Eye (tissue), 1 donor: ENCODE results near the gene MRM1.

Experiments used
- DNase-seq: peaks from one replicate; pipeline ENCODE4 v3.0.0-alpha.2; 2015

MRM1 gene

GRCh38 chr17:36601303-36602029 is at the start of gene MRM1:
MRM1 (plus strand) TSS chr17:36601583; CDS start chr17:36601811, 228 bp downstream.
- DNase-seq: peak; percentile 97

- no peak for DNase-seq
These were observed 47.9 kb upstream of the MRM1 start for GRCh38 chr17:36553459-36553858.

DNA sequence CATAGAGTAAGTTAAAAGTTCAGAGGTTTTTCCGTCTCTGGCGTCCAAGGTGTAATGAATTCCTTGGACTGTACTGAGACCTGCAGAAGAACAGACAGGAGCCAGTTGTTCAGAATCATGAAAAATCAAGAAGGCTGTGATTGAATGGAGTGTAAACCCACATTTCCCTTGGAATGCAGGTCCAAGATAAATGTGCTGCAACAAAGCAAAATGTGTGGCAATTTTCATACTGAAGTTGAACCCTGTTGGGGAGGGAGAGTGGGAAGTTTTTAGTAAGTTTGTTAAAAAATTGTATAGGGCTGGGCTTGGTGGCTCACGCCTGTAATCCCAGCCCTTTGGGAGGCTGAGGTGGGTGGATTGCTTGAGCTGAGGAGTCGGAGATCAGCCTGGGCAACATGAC is 35.3 kb upstream of the MRM1 start:
- no peak for DNase-seq

DNA sequence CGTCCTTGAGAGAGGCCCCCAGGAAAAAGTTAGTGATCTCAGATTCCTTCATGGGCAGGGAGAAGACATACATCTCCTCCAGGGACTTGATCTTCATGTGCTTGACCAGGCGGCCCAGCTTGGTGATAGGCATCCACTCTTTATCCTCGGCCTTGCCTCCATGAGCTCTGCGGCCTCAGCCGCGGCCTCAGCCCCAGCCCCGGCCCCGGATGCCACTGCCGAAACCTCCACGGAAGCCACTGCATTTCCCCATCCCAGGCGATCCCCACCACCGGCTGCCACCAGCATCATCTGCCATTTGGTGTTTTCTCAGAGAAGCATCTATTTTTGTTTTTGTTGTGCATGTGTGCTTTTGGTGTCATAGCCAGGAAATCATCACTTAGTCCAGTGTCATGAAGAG is 26.4 kb upstream of the MRM1 start:
- no peak for DNase-seq

DNA sequence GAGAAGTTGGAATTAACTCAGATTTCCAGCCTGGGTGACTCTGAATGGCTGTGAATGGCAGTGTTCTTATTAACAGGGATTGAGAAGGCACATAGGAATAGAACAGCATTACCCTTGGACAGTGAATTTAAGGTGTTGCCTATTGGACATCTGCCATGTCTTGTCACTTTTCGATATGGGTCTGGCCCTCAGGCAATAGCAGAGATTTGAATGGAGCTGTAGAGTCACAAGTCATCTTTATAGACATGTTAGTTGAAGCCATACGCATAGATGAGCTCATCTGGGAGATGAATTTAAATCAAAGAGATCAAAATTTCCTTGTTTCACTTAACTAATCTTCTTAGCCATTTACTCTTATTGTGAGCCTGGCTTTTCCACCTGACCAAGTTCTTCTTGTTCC is 24.6 kb upstream of the MRM1 start:
- no peak for DNase-seq

GRCh38 chr17:36578671-36579070 is 22.7 kb upstream of the MRM1 start:
- no peak for DNase-seq

- no peak for DNase-seq
These were observed 17.6 kb upstream of the MRM1 start for GRCh38 chr17:36583787-36584186.

GRCh38 chr17:36586138-36586537 is 15.2 kb upstream of the MRM1 start:
- no peak for DNase-seq

DNA sequence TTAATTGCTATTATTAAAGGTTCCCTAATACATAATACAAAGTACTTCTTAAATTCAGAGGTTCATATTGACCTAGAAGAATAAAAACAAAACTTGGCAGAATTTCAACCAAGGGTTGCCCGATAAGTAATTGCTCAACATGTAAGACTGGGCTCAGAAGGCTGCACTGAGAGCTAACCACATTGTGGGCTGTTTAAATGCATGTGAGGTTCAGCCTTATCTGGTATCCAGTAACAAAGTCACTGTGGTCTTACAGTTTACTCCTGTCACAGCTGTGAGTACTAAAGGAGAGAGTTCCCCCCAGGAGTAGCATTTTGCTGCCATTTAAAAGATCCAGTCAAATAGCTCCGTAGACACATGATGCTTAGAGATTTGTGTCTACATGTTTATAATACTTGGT is 11.3 kb upstream of the MRM1 start:
- no peak for DNase-seq

DNA sequence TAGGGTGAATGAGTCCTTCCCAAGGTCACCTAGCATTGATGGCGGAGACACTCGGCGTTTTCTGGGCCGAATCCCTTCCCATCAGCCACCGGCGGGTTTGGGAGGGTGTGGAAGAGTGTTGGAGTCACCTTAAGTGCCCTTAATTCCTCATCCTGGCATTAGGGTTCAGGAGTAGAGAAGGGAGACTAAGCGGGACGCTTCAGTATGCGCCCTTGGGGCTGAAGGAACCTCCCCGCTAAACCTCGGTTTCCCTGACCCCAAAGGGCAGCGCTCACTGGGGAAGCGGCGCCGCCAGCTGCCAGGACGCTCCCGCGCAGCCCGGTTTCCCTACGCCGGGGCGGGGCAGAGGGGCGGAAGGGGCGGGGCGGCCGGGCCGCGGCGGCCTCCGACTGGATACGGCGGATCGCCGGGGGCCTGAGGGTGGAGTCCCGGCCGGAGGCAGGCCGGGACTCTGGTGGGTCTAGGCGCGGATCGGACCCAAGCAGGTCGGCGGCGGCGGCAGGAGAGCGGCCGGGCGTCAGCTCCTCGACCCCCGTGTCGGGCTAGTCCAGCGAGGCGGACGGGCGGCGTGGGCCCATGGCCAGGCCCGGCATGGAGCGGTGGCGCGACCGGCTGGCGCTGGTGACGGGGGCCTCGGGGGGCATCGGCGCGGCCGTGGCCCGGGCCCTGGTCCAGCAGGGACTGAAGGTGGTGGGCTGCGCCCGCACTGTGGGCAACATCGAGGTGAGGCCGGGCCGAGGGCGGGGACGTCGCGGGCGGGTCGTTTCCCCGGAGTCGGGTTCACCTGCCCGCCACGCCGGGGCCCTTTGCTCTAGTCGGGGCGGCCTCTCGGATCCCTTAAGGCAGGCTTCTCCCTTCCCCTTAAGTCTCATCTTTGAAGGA is 9.7 kb upstream of the MRM1 start, which contains the start of gene DHRS11:
Gene DHRS11 (plus strand): TSS at position 446 of the 882 bp plus-strand sequence. CDS start 131 bp downstream, at position 577.
- peak; percentile 86 for DNase-seq

- DNase-seq: peak; percentile 62
These were observed 9.1 kb upstream of the MRM1 start for GRCh38 chr17:36592316-36592715.

GRCh38 chr17:36592716-36593321 is 8.6 kb upstream of the MRM1 start:
- DNase-seq: no peak

DNA sequence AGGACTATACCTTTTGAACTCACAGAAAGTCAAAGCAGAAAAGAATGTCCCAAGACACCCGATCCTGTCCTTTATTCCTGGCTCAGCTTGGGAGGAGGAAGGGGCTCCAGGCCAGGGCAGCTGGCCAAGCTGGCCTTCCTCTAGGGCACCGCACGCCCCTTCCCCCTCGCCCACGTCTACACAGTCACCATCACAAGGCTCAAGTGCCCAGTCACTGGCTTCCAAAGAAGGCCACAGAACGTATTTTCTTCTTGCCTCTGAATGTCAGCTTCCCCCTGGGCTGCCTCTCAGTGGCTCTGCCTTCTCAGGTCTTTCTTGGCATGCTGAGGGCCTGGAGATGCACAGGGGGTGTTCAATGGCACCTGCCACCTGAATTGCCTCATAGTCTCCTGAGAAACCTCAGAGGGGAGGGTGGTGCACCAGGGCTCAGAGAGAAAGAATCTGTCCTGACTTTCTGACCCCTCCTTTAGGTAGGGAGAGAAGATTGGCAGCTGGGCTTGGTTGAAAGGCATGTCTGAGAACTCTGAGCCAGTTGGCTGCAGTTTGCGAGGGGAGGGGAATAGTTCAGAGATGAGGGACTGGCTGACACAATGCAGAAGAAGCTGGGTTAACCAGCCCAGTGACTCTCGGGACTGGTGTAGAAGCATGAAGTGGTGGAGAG is 7.6 kb upstream of the MRM1 start:
- DNase-seq: no peak

GRCh38 chr17:36594626-36595401 is 6.6 kb upstream of the MRM1 start:
- DNase-seq: no peak

- DNase-seq: no peak
These were observed 4.2 kb upstream of the MRM1 start for GRCh38 chr17:36597226-36597625.

DNA sequence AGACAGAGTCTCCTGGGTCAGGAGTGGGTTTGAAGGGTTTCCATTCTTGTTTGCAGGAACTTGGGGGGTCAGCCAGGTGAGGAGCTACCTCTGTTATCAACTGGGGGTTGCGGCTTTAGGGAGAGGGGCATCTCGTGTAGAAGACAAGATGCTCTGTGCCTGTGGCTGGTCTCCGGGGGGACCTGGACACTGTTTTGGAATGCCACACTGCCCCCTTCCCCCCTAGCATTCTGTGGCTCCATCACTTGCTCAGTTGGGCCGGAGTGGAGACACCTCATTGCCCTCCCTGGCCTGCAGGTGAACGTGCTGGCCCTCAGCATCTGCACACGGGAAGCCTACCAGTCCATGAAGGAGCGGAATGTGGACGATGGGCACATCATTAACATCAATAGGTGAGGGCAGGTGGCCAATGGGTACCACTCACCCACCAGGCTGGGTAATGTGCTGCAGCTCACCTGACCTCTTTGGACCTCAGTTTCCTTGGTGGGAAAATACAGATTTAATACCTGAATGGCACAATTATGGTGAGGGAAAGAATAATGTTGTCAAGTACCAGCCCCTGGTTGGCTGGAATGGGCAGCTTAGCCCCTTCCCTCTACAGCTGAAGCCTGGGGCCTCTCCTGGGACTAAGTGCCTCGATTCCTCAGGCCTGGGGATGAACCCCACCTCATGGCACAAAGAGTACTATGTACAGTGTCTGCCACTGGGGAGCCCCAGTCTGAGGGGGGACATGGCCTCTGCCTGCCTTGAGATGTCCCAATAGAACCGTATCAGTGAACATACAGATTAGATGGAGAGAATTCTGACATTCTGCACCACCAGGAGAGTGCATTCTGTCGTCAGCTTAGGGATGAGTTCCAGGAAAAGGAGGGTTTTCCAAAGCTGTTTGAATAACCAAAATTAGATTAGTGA is 3.3 kb upstream of the MRM1 start:
- no peak for DNase-seq

- DNase-seq: no peak
These were observed 2.4 kb upstream of the MRM1 start for GRCh38 chr17:36598951-36599401.

DNA sequence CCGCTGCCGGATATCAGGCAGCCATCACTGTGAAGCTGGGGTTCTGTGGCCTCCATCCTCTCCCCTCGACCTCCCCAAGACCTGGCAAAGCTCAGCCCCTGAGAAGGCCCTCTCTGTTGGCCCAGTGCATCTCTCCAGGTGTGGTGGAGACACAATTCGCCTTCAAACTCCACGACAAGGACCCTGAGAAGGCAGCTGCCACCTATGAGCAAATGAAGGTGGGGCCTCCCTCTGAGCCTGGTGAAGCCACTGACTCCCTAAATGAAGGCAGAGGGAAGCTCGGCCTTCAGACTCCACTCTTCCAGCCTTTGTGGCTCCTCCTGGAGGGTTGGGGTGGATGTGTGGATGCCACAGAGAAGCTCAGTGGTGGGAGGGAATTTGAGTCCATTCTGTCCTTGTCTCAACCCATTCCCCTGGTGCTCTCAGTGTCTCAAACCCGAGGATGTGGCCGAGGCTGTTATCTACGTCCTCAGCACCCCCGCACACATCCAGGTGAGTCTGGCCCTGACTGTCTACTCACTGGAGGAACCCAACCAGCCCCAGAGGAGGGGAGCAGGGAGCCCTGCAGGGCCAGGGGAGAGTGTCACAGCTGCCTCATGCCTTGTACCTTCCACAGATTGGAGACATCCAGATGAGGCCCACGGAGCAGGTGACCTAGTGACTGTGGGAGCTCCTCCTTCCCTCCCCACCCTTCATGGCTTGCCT is 1.7 kb upstream of the MRM1 start:
- DNase-seq: no peak

- no peak for DNase-seq
These were observed 918 bp upstream of the MRM1 start for GRCh38 chr17:36600465-36600864.

- no peak for DNase-seq
These were observed 464 bp upstream of the MRM1 start for GRCh38 chr17:36600936-36601302.
